CD14-positive monocyte (primary cell): Measurements from ENCODE around the gene STPG2. TPM values are rescaled to one million over a fixed set of nuclear protein-coding genes. Genes with fewer than 3 reads are reported as not detected.

Experiments used
- DNase-seq, 3 donors: peaks; one replicate each; pipeline ENCODE4 v3.0.0-alpha.2; 2011 to 2022
- H2AFZ ChIP-seq: 2 replicates; pipeline ENCODE4 v1.6.0; 2012; ENCODE audit warnings: mild to moderate bottlenecking, low read depth, low read length, inconsistent platforms; ENCODE audit not compliant: insufficient read depth, poor library complexity, severe bottlenecking
- H3K27ac ChIP-seq, 2 donors: 1 replicate in 1 of 2; 2 replicates in 1 of 2; pipeline ENCODE4 v1.5.1; 2012 to 2013; ENCODE audit warnings: low read length in 2 of 2, control low read depth in 1 of 2, inconsistent platforms in 1 of 2, low read depth in 1 of 2, mild to moderate bottlenecking in 1 of 2
- H3K27me3 ChIP-seq, 2 donors: one replicate each; pipeline versions ENCODE4 v1.6.0 to v1.6.1; 2011 to 2013; ENCODE audit warnings: low read length in 2 of 2; ENCODE audit not compliant: control insufficient read depth in 2 of 2, insufficient read depth in 2 of 2
- H3K36me3 ChIP-seq, 2 donors: replicated peaks in 1 of 2; 1 replicate in 1 of 2; 2 replicates in 1 of 2; pipeline versions ENCODE4 v1.5.1 to v1.6.1; 2012 to 2013; ENCODE audit warnings: low read length in 2 of 2, control low read depth in 1 of 2, inconsistent platforms in 1 of 2, mild to moderate bottlenecking in 1 of 2; ENCODE audit not compliant: insufficient read depth in 2 of 2, control insufficient read depth in 1 of 2
- H3K4me1 ChIP-seq, 2 donors: 1 replicate in 1 of 2; 2 replicates in 1 of 2; pipeline versions ENCODE4 v1.5.1 to v1.6.1; 2012 to 2013; ENCODE audit warnings: low read length in 2 of 2, control low read depth in 1 of 2, inconsistent platforms in 1 of 2, mild to moderate bottlenecking in 1 of 2, moderate library complexity in 1 of 2; ENCODE audit not compliant: insufficient read depth in 2 of 2, control insufficient read depth in 1 of 2
- H3K4me2 ChIP-seq: replicated peaks from 2 replicates; pipeline ENCODE3; 2012; ENCODE audit warnings: low read length, moderate library complexity, mild to moderate bottlenecking; ENCODE audit not compliant: poor library complexity, severe bottlenecking; ENCODE audit errors: extremely low read depth
- H3K4me3 ChIP-seq, 3 experiments: fragments of 200-600 bp in 1 of 3; sonication (generic) in 1 of 3; replicated peaks in 1 of 3; 1 replicate in 2 of 3; 2 replicates in 1 of 3; pipeline ENCODE4 v1.5.1; 2011 to 2013; ENCODE audit warnings: low read length in 3 of 3, mild to moderate bottlenecking in 3 of 3, control low read depth in 2 of 3, low read depth in 2 of 3, inconsistent platforms in 1 of 3, moderate library complexity in 1 of 3
- H3K79me2 ChIP-seq: 2 replicates; pipeline ENCODE4 v1.6.0; 2012; ENCODE audit warnings: mild to moderate bottlenecking, control low read depth, inconsistent platforms, low read length, moderate library complexity; ENCODE audit not compliant: insufficient read depth
- H3K9ac ChIP-seq: 2 replicates; pipeline ENCODE4 v1.6.0; 2017; ENCODE audit warnings: low read length, mild to moderate bottlenecking; ENCODE audit not compliant: insufficient read depth, poor library complexity, severe bottlenecking
- H3K9me3 ChIP-seq, 2 donors: replicated peaks in 1 of 2; 1 replicate in 1 of 2; 2 replicates in 1 of 2; pipeline versions ENCODE4 v1.5.1 to v1.6.1; 2012 to 2013; ENCODE audit warnings: low read length in 2 of 2, control low read depth in 1 of 2; ENCODE audit not compliant: control insufficient read depth in 1 of 2, insufficient read depth in 1 of 2
- H4K20me1 ChIP-seq: 2 replicates; pipeline ENCODE4 v1.6.0; 2012; ENCODE audit warnings: mild to moderate bottlenecking, low read length, control low read depth, moderate library complexity; ENCODE audit not compliant: insufficient read depth
- H3K27ac Mint-ChIP-seq, 7 donors: one replicate each; pipeline ENCODE4 v1.8.0; 2020; ENCODE audit warnings: mild to moderate bottlenecking in 7 of 7, mixed read lengths in 7 of 7, moderate library complexity in 6 of 7, inconsistent platforms in 2 of 7
- H3K27me3 Mint-ChIP-seq, 3 donors: one replicate each; pipeline ENCODE4 v1.8.0; 2021 to 2022; ENCODE audit warnings: low read depth in 3 of 3, mild to moderate bottlenecking in 3 of 3, mixed read lengths in 3 of 3, moderate library complexity in 3 of 3, inconsistent platforms in 1 of 3
- H3K36me3 Mint-ChIP-seq, 2 donors: one replicate each; pipeline ENCODE4 v1.8.0; 2020; ENCODE audit warnings: mixed read lengths in 2 of 2, inconsistent platforms in 1 of 2, mild to moderate bottlenecking in 1 of 2
- H3K4me1 Mint-ChIP-seq: one replicate; pipeline ENCODE4 v1.8.0; 2020; ENCODE audit warnings: mild to moderate bottlenecking, mixed read lengths
- H3K4me3 Mint-ChIP-seq, 2 donors: one replicate each; pipeline ENCODE4 v1.8.0; 2020; ENCODE audit warnings: mild to moderate bottlenecking in 2 of 2, mixed read lengths in 2 of 2, moderate library complexity in 1 of 2
- H3K9me3 Mint-ChIP-seq, 7 donors: one replicate each; pipeline ENCODE4 v1.8.0; 2020 to 2022; ENCODE audit warnings: mixed read lengths in 7 of 7, mild to moderate bottlenecking in 6 of 7, moderate library complexity in 6 of 7, inconsistent platforms in 2 of 7
- WGBS: methylation state at CpG from one replicate; pipeline ENCODE4 v1.1.5; 2013; ENCODE audit warnings: missing lambda C conversion rate; ENCODE audit not compliant: insufficient coverage; 5-methylcytosine and 5-hydroxymethylcytosine counted together
- intact Hi-C, 2 donors: fragments of 100-400 bp; cut with micrococcal nuclease; formaldehyde crosslinking; loops; one replicate each; pipeline versions ENCODE4 v1.15.0 to v1.15.1; 2023
- polyA plus RNA-seq, 3 donors: library from polyadenylated mRNA; depleted of rRNA in 1 of 3; unstranded in 2 of 3; stranded (reverse) in 1 of 3; fragments of 300-500 nt in 2 of 3; fragments of >200 nt in 1 of 3; fragmentation: Illumina TruSeq in 2 of 3; gene quantifications; 1 replicate in 2 of 3; 2 replicates in 1 of 3; pipeline ENCODE4 v1.2.3, GENCODE V29; 2012 to 2021
- TF ChIP-seq, protein P1 (sequence below): fragments of 200-600 bp; IDR thresholded peaks from one replicate; pipeline ENCODE4 v1.8.0; 2022; ENCODE audit warnings: antibody characterized with exemption, mild to moderate bottlenecking

Gene STPG2
- polyA plus RNA-seq, 3 donors, result 0.04 TPM; not detected in 2

DNA sequence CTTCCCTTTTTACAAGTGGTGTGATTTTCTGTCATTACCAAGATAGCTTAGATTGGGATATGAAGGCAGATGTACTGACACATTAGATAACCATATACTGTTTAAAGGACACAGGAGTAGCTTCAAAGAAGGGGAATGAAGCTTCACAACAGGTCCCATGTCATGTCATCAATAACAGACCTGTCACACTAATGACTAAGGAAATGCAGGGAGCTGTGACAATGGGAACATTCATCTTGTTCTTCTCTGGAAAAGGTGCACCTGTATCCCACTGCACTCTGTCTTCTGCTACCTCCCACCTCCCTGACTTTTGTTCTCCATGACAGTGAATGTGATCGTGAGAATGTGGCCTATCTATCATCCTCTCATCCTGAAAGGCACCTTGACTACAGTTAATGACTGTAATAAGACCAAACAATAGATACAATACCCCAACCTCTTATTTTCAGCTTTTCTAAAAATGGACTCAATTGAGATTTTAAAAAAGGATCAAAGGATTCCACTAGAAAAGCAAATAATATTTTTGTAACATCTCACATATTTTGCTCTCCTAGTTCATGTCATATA is 472.5 kb downstream of the STPG2 start:
- no peak for DNase-seq
- H3K4me2 ChIP-seq, result no peak overlapping the region
- no CpG with 5 or more reads among the region's 1 CpG for WGBS
- TF ChIP-seq, protein P1, sequence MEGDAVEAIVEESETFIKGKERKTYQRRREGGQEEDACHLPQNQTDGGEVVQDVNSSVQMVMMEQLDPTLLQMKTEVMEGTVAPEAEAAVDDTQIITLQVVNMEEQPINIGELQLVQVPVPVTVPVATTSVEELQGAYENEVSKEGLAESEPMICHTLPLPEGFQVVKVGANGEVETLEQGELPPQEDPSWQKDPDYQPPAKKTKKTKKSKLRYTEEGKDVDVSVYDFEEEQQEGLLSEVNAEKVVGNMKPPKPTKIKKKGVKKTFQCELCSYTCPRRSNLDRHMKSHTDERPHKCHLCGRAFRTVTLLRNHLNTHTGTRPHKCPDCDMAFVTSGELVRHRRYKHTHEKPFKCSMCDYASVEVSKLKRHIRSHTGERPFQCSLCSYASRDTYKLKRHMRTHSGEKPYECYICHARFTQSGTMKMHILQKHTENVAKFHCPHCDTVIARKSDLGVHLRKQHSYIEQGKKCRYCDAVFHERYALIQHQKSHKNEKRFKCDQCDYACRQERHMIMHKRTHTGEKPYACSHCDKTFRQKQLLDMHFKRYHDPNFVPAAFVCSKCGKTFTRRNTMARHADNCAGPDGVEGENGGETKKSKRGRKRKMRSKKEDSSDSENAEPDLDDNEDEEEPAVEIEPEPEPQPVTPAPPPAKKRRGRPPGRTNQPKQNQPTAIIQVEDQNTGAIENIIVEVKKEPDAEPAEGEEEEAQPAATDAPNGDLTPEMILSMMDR, result no peak
- peaks cover 4 to 8% of the 10 kb centered on the region in 2 donors for H3K9me3 ChIP-seq
- peaks cover 0 to 2% (median 0%) of the 10 kb centered on the region in 3 donors for H3K27me3 Mint-ChIP-seq
- intact Hi-C loops, result no loop called here
- no peak overlapping the region for H3K4me3 ChIP-seq
- H3K79me2 ChIP-seq, result no peaks in the 10 kb centered on the region
- no peaks in the 10 kb centered on the region for H3K4me1 ChIP-seq
- no peaks in the 10 kb centered on the region for H3K27me3 ChIP-seq
- H3K27ac Mint-ChIP-seq, result no peak overlapping the region
- no peaks in the 10 kb centered on the region for H3K4me1 Mint-ChIP-seq
- no peak overlapping the region for H3K27ac ChIP-seq
- peaks cover 1 to 8% (median 4%) of the 10 kb centered on the region in 7 donors for H3K9me3 Mint-ChIP-seq
- H2AFZ ChIP-seq, result no peak overlapping the region
- no peaks in the 10 kb centered on the region for H3K36me3 Mint-ChIP-seq
- H3K9ac ChIP-seq, result no peak overlapping the region
- no peaks in the 10 kb centered on the region for H3K36me3 ChIP-seq
- H3K4me3 Mint-ChIP-seq, result no peak overlapping the region
- no peaks in the 10 kb centered on the region for H4K20me1 ChIP-seq

DNA sequence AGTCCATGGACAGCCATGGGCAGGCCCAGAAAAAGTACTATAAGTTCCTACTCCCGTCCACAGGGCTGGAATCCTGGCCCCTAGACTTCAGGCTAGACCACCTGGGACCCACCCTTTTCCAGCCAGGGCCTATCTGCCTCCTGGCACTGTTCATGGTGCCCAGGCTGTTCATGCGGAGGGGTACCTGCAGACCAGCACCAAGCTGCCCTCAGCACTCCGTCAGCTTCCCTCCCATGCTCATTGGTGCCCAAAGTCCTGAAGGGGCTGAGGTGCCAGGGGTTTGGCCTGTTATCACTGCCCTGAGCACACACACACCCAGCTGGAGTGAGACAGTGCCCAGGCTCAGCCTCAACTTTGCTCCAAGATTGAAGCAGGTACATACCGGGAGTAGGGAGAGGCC is 477.7 kb downstream of the STPG2 start:
- H3K79me2 ChIP-seq, result no peaks in the 10 kb centered on the region
- intact Hi-C loops, result no loop called here
- no peak for DNase-seq
- TF ChIP-seq, protein P1, result no peak
- no peak overlapping the region for H2AFZ ChIP-seq
- Mint-ChIP-seq H3K36me3 (no peaks in the 10 kb centered on the region), H3K4me1 (no peaks in the 10 kb centered on the region), H3K27me3 (no peaks in the 10 kb centered on the region), H3K4me3 (no peak overlapping the region), H3K27ac (no peak overlapping the region), H3K9me3 (peaks cover 9 to 16% (median 14%) of the 10 kb centered on the region in 7 donors)
- H3K27ac ChIP-seq, result no peak overlapping the region
- H3K9ac ChIP-seq, result no peak overlapping the region
- no peaks in the 10 kb centered on the region for H3K36me3 ChIP-seq
- H4K20me1 ChIP-seq, result no peaks in the 10 kb centered on the region
- 82% methylated on average over 4 of the region's 4 CpGs for WGBS
- no peak overlapping the region for H3K4me3 ChIP-seq
- peaks cover 18 to 28% of the 10 kb centered on the region in 2 donors for H3K9me3 ChIP-seq
- H3K4me2 ChIP-seq, result no peak overlapping the region
- H3K4me1 ChIP-seq, result no peaks in the 10 kb centered on the region
- no peaks in the 10 kb centered on the region for H3K27me3 ChIP-seq
